Caco-2 (cell line): Measurements from ENCODE around the gene UFD1. TPM values are rescaled to one million over a fixed set of nuclear protein-coding genes. Genes with fewer than 3 reads are reported as not detected.
"Not testable (repeated sequence)": the region's sequence is repeated elsewhere in the genome, so short reads cannot be mapped to it uniquely, and the experiment has no call there.

ENCODE experiments used
- BruUV-seq: library from RNA; stranded (reverse); fragments of 400-500 nt; replicated peaks from 2 replicates; lab custom pipeline; 2021; lab: Mats Ljungman, UMichigan
- CTCF ChIA-PET: fragments of 300-600 bp; sonication (Branson Sonifier 250); formaldehyde crosslinking; loops from one replicate; lab custom pipeline; 2022; ENCODE audit warnings: antibody characterized with exemption; lab: Charles Lee
- POLR2A ChIA-PET: fragments of 300-600 bp; sonication (Branson Sonifier 250); formaldehyde crosslinking; loops from one replicate; lab custom pipeline; 2022; ENCODE audit warnings: antibody characterized with exemption; lab: Charles Lee
- DNase-seq, 2 experiments: peaks; one replicate each; pipeline versions ENCODE4 v3.0.0 to v3.0.0-alpha.2; 2020 to 2022
- H3K27me3 ChIP-seq: replicated peaks from 2 replicates; pipeline ENCODE4 v1.6.0; 2011; ENCODE audit warnings: low read length; ENCODE audit not compliant: control insufficient read depth, insufficient read depth
- H3K36me3 ChIP-seq: 2 replicates; pipeline ENCODE4 v1.5.1; 2011; ENCODE audit warnings: low read length; ENCODE audit not compliant: control insufficient read depth, insufficient read depth
- H3K4me1 ChIP-seq: fragments of 250-450 bp; sonication (Bioruptor Pico); 2 replicates; pipeline ENCODE4 v1.5.1; 2020; ENCODE audit warnings: mild to moderate bottlenecking
- H3K4me3 ChIP-seq: 2 replicates; pipeline ENCODE4 v1.5.1; 2011; ENCODE audit warnings: low read depth, mild to moderate bottlenecking, control low read depth, low read length
- H3K9me3 ChIP-seq: fragments of 250-450 bp; sonication (Bioruptor Pico); 2 replicates; pipeline ENCODE4 v1.5.1; 2020; ENCODE audit warnings: mild to moderate bottlenecking, moderate library complexity
- H3K27ac Mint-ChIP-seq: one replicate; pipeline ENCODE4 v1.8.0; 2022; ENCODE audit warnings: mixed read lengths; ENCODE audit not compliant: unreplicated experiment
- H3K27me3 Mint-ChIP-seq: one replicate; pipeline ENCODE4 v1.8.0; 2022; ENCODE audit warnings: mixed read lengths; ENCODE audit not compliant: insufficient read depth, unreplicated experiment
- H3K36me3 Mint-ChIP-seq: one replicate; pipeline ENCODE4 v1.8.0; 2022; ENCODE audit warnings: mild to moderate bottlenecking, mixed read lengths; ENCODE audit not compliant: insufficient read depth, unreplicated experiment
- H3K4me1 Mint-ChIP-seq: one replicate; pipeline ENCODE4 v1.8.0; 2022; ENCODE audit warnings: low read depth, mixed read lengths; ENCODE audit not compliant: unreplicated experiment
- H3K4me3 Mint-ChIP-seq: one replicate; pipeline ENCODE4 v1.8.0; 2022; ENCODE audit warnings: mild to moderate bottlenecking, moderate library complexity, mixed read lengths; ENCODE audit not compliant: unreplicated experiment
- H3K9me3 Mint-ChIP-seq: one replicate; pipeline ENCODE4 v1.8.0; 2022; ENCODE audit warnings: mixed read lengths; ENCODE audit not compliant: unreplicated experiment
- CTCF ChIP-seq, 2 experiments: fragments of 200-600 bp in 1 of 2; IDR thresholded peaks; 1 replicate in 1 of 2; 2 replicates in 1 of 2; pipeline versions ENCODE4 v1.5.1 to v1.8.0; 2011 to 2022; ENCODE audit warnings: antibody characterized with exemption in 1 of 2, control low read depth in 1 of 2, inconsistent platforms in 1 of 2, low read depth in 1 of 2, low read length in 1 of 2, mild to moderate bottlenecking in 1 of 2, moderate library complexity in 1 of 2; ENCODE audit not compliant: insufficient read depth in 1 of 2, severe bottlenecking in 1 of 2, unreplicated experiment in 1 of 2
- intact Hi-C: fragments of 100-400 bp; cut with micrococcal nuclease; formaldehyde crosslinking; loops from one replicate; pipeline ENCODE4 v1.10.0; 2022; ENCODE audit not compliant: unreplicated experiment
- total RNA-seq: library from RNA; stranded (reverse); gene quantifications from 2 replicates; pipeline ENCODE4 v1.2.3, GENCODE V29; 2022

Gene UFD1
- total RNA-seq, 1 experiment from 2014 or later: 102 TPM

- POLR2A ChIA-PET: no interaction called here
- TF ChIP-seq CTCF (IDR thresholded peaks at IDR 0.05; ENCODE audit: insufficient read depth in 1 of 2, low read depth in 1 of 2, low read length in 1 of 2, severe bottlenecking in 1 of 2, unreplicated experiment in 1 of 2): no peak
- Mint-ChIP-seq H3K27me3 (no peaks in the 10 kb centered on the region), H3K36me3 (peaks cover 48% of the 10 kb centered on the region), H3K27ac (no peak overlapping the region), H3K4me3 (no peak overlapping the region), H3K4me1 (peaks cover 11% of the 10 kb centered on the region), H3K9me3 (no peaks in the 10 kb centered on the region)
- H3K4me3 ChIP-seq: no peak overlapping the region
- peaks cover 2% of the 10 kb centered on the region; the same call in 1 of the 2 replicates for H3K36me3 ChIP-seq
- H3K4me1 ChIP-seq: no peaks in the 10 kb centered on the region
- no peak for DNase-seq
- H3K9me3 ChIP-seq: no peaks in the 10 kb centered on the region
- CTCF ChIA-PET: no interaction called here
- intact Hi-C loops: no loop called here
- H3K27me3 ChIP-seq: no peaks in the 10 kb centered on the region
- BruUV-seq: no TSS peak
Measured at GRCh38 chr22:19442166-19442565, 36.8 kb downstream of the UFD1 start.

- no peaks in the 10 kb centered on the region for H3K9me3 ChIP-seq
- H3K9me3 Mint-ChIP-seq: no peaks in the 10 kb centered on the region
- no peak for TF ChIP-seq CTCF (IDR thresholded peaks at IDR 0.05; ENCODE audit: insufficient read depth in 1 of 2, low read depth in 1 of 2, low read length in 1 of 2, severe bottlenecking in 1 of 2, unreplicated experiment in 1 of 2)
- ChIA-PET POLR2A (no interaction called here), CTCF (no interaction called here)
- no peaks in the 10 kb centered on the region for H3K27me3 Mint-ChIP-seq
- no peak overlapping the region for H3K4me3 ChIP-seq
- H3K4me3 Mint-ChIP-seq: no peak overlapping the region
- no peaks in the 10 kb centered on the region for H3K4me1 Mint-ChIP-seq
- no peaks in the 10 kb centered on the region for H3K27me3 ChIP-seq
- no peak for DNase-seq
- peaks cover 39% of the 10 kb centered on the region for H3K36me3 Mint-ChIP-seq
- H3K36me3 ChIP-seq: peaks cover 2% of the 10 kb centered on the region; the same call in 1 of the 2 replicates
- H3K27ac Mint-ChIP-seq: no peak overlapping the region
- no peaks in the 10 kb centered on the region for H3K4me1 ChIP-seq
- no TSS peak for BruUV-seq
- intact Hi-C loops: no loop called here
Measured at GRCh38 chr22:19440411-19441195, 38.4 kb downstream of the UFD1 start.

- no peak overlapping the region for H3K27ac Mint-ChIP-seq
- intact Hi-C loops: no loop called here
- BruUV-seq: no TSS peak
- H3K27me3 Mint-ChIP-seq: no peaks in the 10 kb centered on the region
- H3K9me3 ChIP-seq: no peaks in the 10 kb centered on the region
- H3K9me3 Mint-ChIP-seq: no peaks in the 10 kb centered on the region
- CTCF ChIA-PET: no interaction called here
- peaks cover 32% of the 10 kb centered on the region for H3K36me3 Mint-ChIP-seq
- no peak overlapping the region for H3K4me3 ChIP-seq
- no peaks in the 10 kb centered on the region; the same call in 1 of the 2 replicates for H3K4me1 ChIP-seq
- DNase-seq: no peak
- no peaks in the 10 kb centered on the region for H3K27me3 ChIP-seq
- H3K4me1 Mint-ChIP-seq: no peaks in the 10 kb centered on the region
- no peak overlapping the region for H3K4me3 Mint-ChIP-seq
- no peak for TF ChIP-seq CTCF (IDR thresholded peaks at IDR 0.05; ENCODE audit: insufficient read depth in 1 of 2, low read depth in 1 of 2, low read length in 1 of 2, severe bottlenecking in 1 of 2, unreplicated experiment in 1 of 2)
- H3K36me3 ChIP-seq: no peaks in the 10 kb centered on the region
- POLR2A ChIA-PET: no interaction called here
Measured at GRCh38 chr22:19438298-19438697, 40.7 kb downstream of the UFD1 start.

GRCh38 chr22:19436444-19437161 is 42.4 kb downstream of the UFD1 start:
- H3K27me3 Mint-ChIP-seq, H3K9me3 Mint-ChIP-seq, H3K4me3 ChIP-seq, POLR2A ChIA-PET, H3K4me3 Mint-ChIP-seq, H3K36me3 ChIP-seq, H3K27ac Mint-ChIP-seq, DNase-seq, CTCF ChIA-PET, H3K9me3 ChIP-seq, H3K4me1 ChIP-seq, H3K27me3 ChIP-seq, intact Hi-C loops, H3K4me1 Mint-ChIP-seq, BruUV-seq: not testable (repeated sequence)
- peaks cover 36% of the 10 kb centered on the region for H3K36me3 Mint-ChIP-seq
